ENCODE measurements around the gene SNX10.

GRCh38 chr7:26284995-26285632, 6.5 kb upstream of the SNX10 start:
- no peak for TF ChIP-seq CTCF (IDR thresholded peaks at IDR 0.05)
- TF ChIP-seq POLR2A (IDR thresholded peaks at IDR 0.05): no peak

Measured in adrenal gland (tissue), 5 donors.